SH-SY5Y (cell line): ENCODE results near the gene SPACA5.

ENCODE experiments used
- GATA2 ChIP-seq: IDR thresholded peaks from 2 replicates; pipeline ENCODE4 v1.6.1; 2011; ENCODE audit warnings: mild to moderate bottlenecking, low read depth, low read length
- GATA3 ChIP-seq: IDR thresholded peaks from 2 replicates; pipeline ENCODE4 v1.6.1; 2011; ENCODE audit warnings: low read depth, mild to moderate bottlenecking, low read length, moderate library complexity

GRCh38 chrX:48022100-48022499 is 15.3 kb downstream of the SPACA5 start:
- no peak for TF ChIP-seq GATA2
- no peak for TF ChIP-seq GATA3
